ENCODE data around the gene DSCAM. TPM values are rescaled to one million over a fixed set of nuclear protein-coding genes. Genes with fewer than 3 reads are reported as not detected.

The DSCAM gene
- total and polyA plus RNA-seq, 10 of the 15 experiments (the other 5 are each of a cell fraction or from before 2014, with no cell fraction given): not detected

- TF ChIP-seq, protein P1, sequence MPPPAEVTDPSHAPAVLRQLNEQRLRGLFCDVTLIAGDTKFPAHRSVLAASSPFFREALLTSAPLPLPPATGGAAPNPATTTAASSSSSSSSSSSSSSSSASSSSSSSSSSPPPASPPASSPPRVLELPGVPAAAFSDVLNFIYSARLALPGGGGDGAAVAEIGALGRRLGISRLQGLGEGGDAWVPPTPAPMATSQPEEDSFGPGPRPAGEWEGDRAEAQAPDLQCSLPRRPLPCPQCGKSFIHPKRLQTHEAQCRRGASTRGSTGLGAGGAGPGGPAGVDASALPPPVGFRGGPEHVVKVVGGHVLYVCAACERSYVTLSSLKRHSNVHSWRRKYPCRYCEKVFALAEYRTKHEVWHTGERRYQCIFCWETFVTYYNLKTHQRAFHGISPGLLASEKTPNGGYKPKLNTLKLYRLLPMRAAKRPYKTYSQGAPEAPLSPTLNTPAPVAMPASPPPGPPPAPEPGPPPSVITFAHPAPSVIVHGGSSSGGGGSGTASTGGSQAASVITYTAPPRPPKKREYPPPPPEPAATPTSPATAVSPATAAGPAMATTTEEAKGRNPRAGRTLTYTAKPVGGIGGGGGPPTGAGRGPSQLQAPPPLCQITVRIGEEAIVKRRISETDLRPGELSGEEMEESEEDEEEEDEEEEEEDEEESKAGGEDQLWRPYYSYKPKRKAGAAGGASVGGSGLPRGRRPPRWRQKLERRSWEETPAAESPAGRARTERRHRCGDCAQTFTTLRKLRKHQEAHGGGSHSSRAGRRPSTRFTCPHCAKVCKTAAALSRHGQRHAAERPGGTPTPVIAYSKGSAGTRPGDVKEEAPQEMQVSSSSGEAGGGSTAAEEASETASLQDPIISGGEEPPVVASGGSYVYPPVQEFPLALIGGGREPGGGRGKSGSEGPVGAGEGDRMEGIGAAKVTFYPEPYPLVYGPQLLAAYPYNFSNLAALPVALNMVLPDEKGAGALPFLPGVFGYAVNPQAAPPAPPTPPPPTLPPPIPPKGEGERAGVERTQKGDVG (CRISPR knock-in tag; IDR thresholded peaks at IDR 0.05): no peak
- TF ChIP-seq PAX8 (IDR thresholded peaks at IDR 0.05): no peak
- TF ChIP-seq PAX5 (IDR thresholded peaks at IDR 0.05; ENCODE audit: borderline replicate concordance, low read depth, low read length): no peak
- TF ChIP-seq, protein P2, sequence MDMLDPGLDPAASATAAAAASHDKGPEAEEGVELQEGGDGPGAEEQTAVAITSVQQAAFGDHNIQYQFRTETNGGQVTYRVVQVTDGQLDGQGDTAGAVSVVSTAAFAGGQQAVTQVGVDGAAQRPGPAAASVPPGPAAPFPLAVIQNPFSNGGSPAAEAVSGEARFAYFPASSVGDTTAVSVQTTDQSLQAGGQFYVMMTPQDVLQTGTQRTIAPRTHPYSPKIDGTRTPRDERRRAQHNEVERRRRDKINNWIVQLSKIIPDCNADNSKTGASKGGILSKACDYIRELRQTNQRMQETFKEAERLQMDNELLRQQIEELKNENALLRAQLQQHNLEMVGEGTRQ (IDR thresholded peaks at IDR 0.05; ENCODE audit: borderline replicate concordance, low read depth, low read length): no peak
- no peak for TF ChIP-seq ELK1 (IDR thresholded peaks at IDR 0.05; ENCODE audit: low read depth, low read length)
- TF ChIP-seq CUX1 (IDR thresholded peaks at IDR 0.05; ENCODE audit: insufficient replicate concordance, low read depth, low read length): no peak
- no peak for TF ChIP-seq PRDM15 (CRISPR knock-in tag; IDR thresholded peaks at IDR 0.05)
- no peak for TF ChIP-seq HDAC6 (IDR thresholded peaks at IDR 0.05; ENCODE audit: unreplicated experiment)
- no peak for TF ChIP-seq NR2F1 (conservative IDR thresholded peaks at IDR 0.05)
- TF ChIP-seq KDM1A (IDR thresholded peaks at IDR 0.05; ENCODE audit: borderline replicate concordance): no peak
- no peak for TF ChIP-seq MEF2A (IDR thresholded peaks at IDR 0.05; ENCODE audit: insufficient read depth, low read depth, low read length)
Measured at GRCh38 chr21:40162075-40162474, 684.9 kb downstream of the DSCAM start (continued).

Measured in GM12878 (cell line).